ENCODE measurements around the gene ZCCHC7.
"Not testable (repeated sequence)": the region's sequence is repeated elsewhere in the genome, so short reads cannot be mapped to it uniquely, and the experiment has no call there.

The ZCCHC7 gene

GRCh38 chr9:37179576-37179975, 59.2 kb downstream of the ZCCHC7 start:
- DNase-seq, result no peak

- no peak for DNase-seq
Observed at GRCh38 chr9:37180138-37180537, 59.8 kb downstream of the ZCCHC7 start.

- DNase-seq, result no peak
Observed at GRCh38 chr9:37182718-37183117, 62.3 kb downstream of the ZCCHC7 start.

- no peak for DNase-seq
Observed at GRCh38 chr9:37184905-37185867, 64.8 kb downstream of the ZCCHC7 start.

GRCh38 chr9:37187292-37187691, 66.9 kb downstream of the ZCCHC7 start:
- no peak for DNase-seq

GRCh38 chr9:37187713-37188439, 67.5 kb downstream of the ZCCHC7 start:
- no peak for DNase-seq

- not testable (repeated sequence) for DNase-seq
Observed at GRCh38 chr9:37190739-37191138, 70.4 kb downstream of the ZCCHC7 start.

- DNase-seq, result no peak
Observed at GRCh38 chr9:37191403-37192089, 71.2 kb downstream of the ZCCHC7 start.

GRCh38 chr9:37192803-37193202, 72.4 kb downstream of the ZCCHC7 start:
- DNase-seq, result no peak

GRCh38 chr9:37197158-37198038, 77.0 kb downstream of the ZCCHC7 start:
- no peak for DNase-seq

GRCh38 chr9:37198039-37198729, 77.8 kb downstream of the ZCCHC7 start:
- DNase-seq, result no peak

- DNase-seq, result no peak
Observed at GRCh38 chr9:37198831-37199230, 78.5 kb downstream of the ZCCHC7 start.

- no peak for DNase-seq
Observed at GRCh38 chr9:37200433-37201005, 80.1 kb downstream of the ZCCHC7 start.

GRCh38 chr9:37201581-37201980, 81.2 kb downstream of the ZCCHC7 start:
- no peak for DNase-seq

GRCh38 chr9:37202091-37202490, 81.7 kb downstream of the ZCCHC7 start:
- DNase-seq, result no peak

GRCh38 chr9:37203456-37203855, 83.1 kb downstream of the ZCCHC7 start:
- not testable (repeated sequence) for DNase-seq

- no peak for DNase-seq
Observed at GRCh38 chr9:37206121-37206620, 85.8 kb downstream of the ZCCHC7 start.

- DNase-seq, result no peak
Observed at GRCh38 chr9:37209431-37210386, 89.3 kb downstream of the ZCCHC7 start.

- DNase-seq, result no peak
Observed at GRCh38 chr9:37210737-37211523, 90.6 kb downstream of the ZCCHC7 start.

Data from T-helper 9 cell (primary cell).